PC-3 (cell line): ENCODE results near the gene PSMD3. TPM values are rescaled to one million over a fixed set of nuclear protein-coding genes. Genes with fewer than 3 reads are reported as not detected.

Source experiments
- ATAC-seq: fragments of 200-7000 bp; cut with Tn5 transposase; 2 replicates; pipeline ENCODE4 v1.9.1; 2020; ENCODE audit warnings: mild to moderate bottlenecking, moderate library complexity
- BruUV-seq: library from RNA; stranded (reverse); fragments of 400-500 nt; replicated peaks from 2 replicates; lab custom pipeline; 2021; lab: Mats Ljungman, UMichigan
- CTCF ChIA-PET: fragments of 300-600 bp; sonication (Branson Sonifier 250); formaldehyde crosslinking; loops from one replicate; lab custom pipeline; 2022; ENCODE audit warnings: antibody characterized with exemption; lab: Charles Lee
- POLR2A ChIA-PET: fragments of 300-600 bp; sonication (Branson Sonifier 250); formaldehyde crosslinking; loops from one replicate; lab custom pipeline; 2022; ENCODE audit warnings: antibody characterized with exemption; ENCODE audit not compliant: unreplicated experiment; lab: Charles Lee
- DNase-seq: peaks from one replicate; pipeline ENCODE4 v3.0.0-alpha.2; 2015
- H2AFZ ChIP-seq: fragments of 300-600 bp; sonication (generic); 2 replicates; pipeline ENCODE4 v1.6.0; 2016; ENCODE audit warnings: antibody characterized with exemption, low read length
- H3F3A ChIP-seq: fragments of 300-600 bp; sonication (generic); one replicate; pipeline ENCODE4 v1.6.0; 2017; ENCODE audit warnings: antibody characterized with exemption, low read length, control low read depth, mild to moderate bottlenecking; ENCODE audit not compliant: unreplicated experiment
- H3K27ac ChIP-seq: fragments of 300-600 bp; sonication (generic); 2 replicates; pipeline ENCODE4 v1.5.1; 2016; ENCODE audit warnings: mild to moderate bottlenecking, low read length
- H3K27me3 ChIP-seq: fragments of 300-600 bp; sonication (generic); 2 replicates; pipeline ENCODE4 v1.6.1; 2016; ENCODE audit warnings: low read length, mixed read lengths
- H3K36me3 ChIP-seq: fragments of 300-600 bp; sonication (generic); 2 replicates; pipeline ENCODE4 v1.6.1; 2016; ENCODE audit warnings: low read depth, mixed run types, low read length, mixed read lengths
- H3K4me1 ChIP-seq: fragments of 300-600 bp; sonication (generic); 2 replicates; pipeline ENCODE4 v1.5.1; 2016; ENCODE audit warnings: low read length; ENCODE audit not compliant: insufficient read depth
- H3K4me2 ChIP-seq: fragments of 300-600 bp; sonication (generic); 2 replicates; pipeline ENCODE4 v1.6.0; 2016; ENCODE audit warnings: low read length
- H3K4me3 ChIP-seq: fragments of 300-600 bp; sonication (generic); 2 replicates; pipeline ENCODE4 v1.5.1; 2016; ENCODE audit warnings: mild to moderate bottlenecking, low read length, mixed read lengths
- H3K79me2 ChIP-seq: fragments of 300-600 bp; sonication (generic); 2 replicates; pipeline ENCODE4 v1.6.1; 2017; ENCODE audit warnings: low read length, mixed read lengths
- H3K9ac ChIP-seq: fragments of 300-600 bp; sonication (generic); 2 replicates; pipeline ENCODE4 v1.6.0; 2016; ENCODE audit warnings: mild to moderate bottlenecking, low read length
- H3K9me2 ChIP-seq: fragments of 300-600 bp; sonication (generic); replicated peaks from 2 replicates; pipeline ENCODE4 v1.6.1; 2016; ENCODE audit warnings: mixed run types, low read length, mixed read lengths
- H3K9me3 ChIP-seq: fragments of 300-600 bp; sonication (generic); 2 replicates; pipeline ENCODE4 v1.6.1; 2016; ENCODE audit warnings: low read length, mixed read lengths
- H4K20me1 ChIP-seq: fragments of 300-600 bp; sonication (generic); 2 replicates; pipeline ENCODE4 v1.6.1; 2016; ENCODE audit warnings: low read length, mixed read lengths
- CTCF ChIP-seq: fragments of 300-600 bp; sonication (generic); conservative IDR thresholded peaks from 2 replicates; pipeline ENCODE4 v1.5.1; 2017; ENCODE audit warnings: antibody characterized with exemption, low read depth, mild to moderate bottlenecking, low read length
- EZH2 ChIP-seq: fragments of 300-600 bp; sonication (generic); IDR thresholded peaks from one replicate; pipeline ENCODE4 v1.6.1; 2017; ENCODE audit warnings: antibody characterized with exemption, mild to moderate bottlenecking, low read length; ENCODE audit not compliant: unreplicated experiment
- EZH2phosphoT487 ChIP-seq: fragments of 300-600 bp; sonication (generic); IDR thresholded peaks from 2 replicates; pipeline ENCODE4 v1.6.1; 2018; ENCODE audit warnings: mild to moderate bottlenecking, antibody characterized with exemption, low read length, borderline replicate concordance
- intact Hi-C: fragments of 100-400 bp; cut with micrococcal nuclease; formaldehyde crosslinking; loops from 2 replicates; pipeline ENCODE4 v1.9.0; 2023
- total RNA-seq: library from RNA; depleted of rRNA; stranded (reverse); fragments of >200 nt; gene quantifications from 2 replicates; pipeline ENCODE4 v1.2.3, GENCODE V29; 2014

PSMD3 gene
- total RNA-seq, 1 experiment from 2014 or later = 267 TPM

GRCh38 chr17:39968761-39969160, 11.8 kb upstream of the PSMD3 start:
- ATAC-seq = no peak
- POLR2A ChIA-PET = no interaction called here

GRCh38 chr17:39969375-39969774, 11.2 kb upstream of the PSMD3 start:
- Histone ChIP-seq H3K27me3 (no peaks in the 10 kb centered on the region), H4K20me1 (no peaks in the 10 kb centered on the region), H3K9me3 (no peaks in the 10 kb centered on the region), H3K4me1 (no peaks in the 10 kb centered on the region), H3F3A (no peaks in the 10 kb centered on the region), H3K4me2 (no peak overlapping the region), H3K27ac (no peak overlapping the region), H2AFZ (no peak overlapping the region), H3K36me3 (no peaks in the 10 kb centered on the region), H3K79me2 (no peaks in the 10 kb centered on the region), H3K9ac (no peak overlapping the region), H3K4me3 (no peak overlapping the region), H3K9me2 (no peaks in the 10 kb centered on the region)
- ATAC-seq (no peak), DNase-seq (no peak)
- intact Hi-C loops = no loop called here
- CTCF ChIA-PET = no interaction called here
- POLR2A ChIA-PET = no interaction called here
- no TSS peak for BruUV-seq
- TF ChIP-seq CTCF = no peak
- no peak for TF ChIP-seq EZH2
- no peak for TF ChIP-seq EZH2phosphoT487

More at GRCh38 chr17:39968761-39969160, 11.8 kb upstream of the PSMD3 start:
- H3K27ac ChIP-seq = no peak overlapping the region
- BruUV-seq = no TSS peak
- H3F3A ChIP-seq = no peaks in the 10 kb centered on the region
- no peaks in the 10 kb centered on the region for H3K79me2 ChIP-seq
- no peaks in the 10 kb centered on the region for H3K9me2 ChIP-seq
- H3K4me3 ChIP-seq = no peak overlapping the region
- no peak overlapping the region for H2AFZ ChIP-seq
- H3K4me2 ChIP-seq = no peak overlapping the region
- no peak overlapping the region for H3K9ac ChIP-seq
- H4K20me1 ChIP-seq = no peaks in the 10 kb centered on the region
- no peaks in the 10 kb centered on the region for H3K27me3 ChIP-seq
- CTCF ChIA-PET = no interaction called here
- no peaks in the 10 kb centered on the region for H3K9me3 ChIP-seq
- no peaks in the 10 kb centered on the region for H3K36me3 ChIP-seq
- intact Hi-C loops = no loop called here
- no peak for DNase-seq
- TF ChIP-seq EZH2 = no peak
- no peak for TF ChIP-seq EZH2phosphoT487
- no peak for TF ChIP-seq CTCF
- no peaks in the 10 kb centered on the region for H3K4me1 ChIP-seq

- CTCF ChIA-PET = no interaction called here
- Histone ChIP-seq H3F3A (no peaks in the 10 kb centered on the region), H3K9me2 (no peaks in the 10 kb centered on the region), H3K27me3 (no peaks in the 10 kb centered on the region), H3K9ac (no peak overlapping the region), H4K20me1 (no peaks in the 10 kb centered on the region), H3K4me2 (no peak overlapping the region), H3K79me2 (no peaks in the 10 kb centered on the region), H3K4me1 (no peaks in the 10 kb centered on the region), H3K36me3 (no peaks in the 10 kb centered on the region), H3K4me3 (no peak overlapping the region), H2AFZ (no peak overlapping the region), H3K27ac (no peak overlapping the region), H3K9me3 (no peaks in the 10 kb centered on the region)
- no peak for TF ChIP-seq CTCF
- no peak for TF ChIP-seq EZH2
- TF ChIP-seq EZH2phosphoT487 = no peak
- intact Hi-C loops = no loop called here
- no peak for DNase-seq
- POLR2A ChIA-PET = no interaction called here
- BruUV-seq = no TSS peak
- ATAC-seq = no peak
Measured at GRCh38 chr17:39970157-39970692, 10.4 kb upstream of the PSMD3 start.
